ENCODE data around the gene STING1. TPM values are rescaled to one million over a fixed set of nuclear protein-coding genes. Genes with fewer than 3 reads are reported as not detected.

Gene STING1
- total and polyA plus RNA-seq, 8 donors: 3.1 to 19.7 (median 8.6) TPM

- no peaks in the 10 kb centered on the region for H3K9me3 ChIP-seq
- no peaks in the 10 kb centered on the region for H3K36me3 ChIP-seq
- H3K4me1 ChIP-seq: no peaks in the 10 kb centered on the region
- H3K27me3 ChIP-seq: no peaks in the 10 kb centered on the region
- no peak for TF ChIP-seq CTCF (IDR thresholded peaks at IDR 0.05)
- DNase-seq (no peak), FAIRE-seq (no peak), ATAC-seq (no peak)
- H3K27ac ChIP-seq: no peak overlapping the region
- intact Hi-C loops (cut with DNase I): no loop called here
- 69 to 70% methylated on average over 5 of the region's 5 CpGs for WGBS, 2 donors
- H3K4me3 ChIP-seq: no peak overlapping the region
Measured at GRCh38 chr5:139461698-139462097, 20.9 kb downstream of the STING1 start.

- Histone ChIP-seq H3K9me3 (no peaks in the 10 kb centered on the region), H3K4me3 (no peak overlapping the region), H3K27ac (no peak overlapping the region), H3K4me1 (no peaks in the 10 kb centered on the region), H3K36me3 (no peaks in the 10 kb centered on the region), H3K27me3 (no peaks in the 10 kb centered on the region)
- 77 to 79% methylated on average over 7 of the region's 7 CpGs for WGBS, 2 donors
- no peak for FAIRE-seq
- DNase-seq: no peak
- intact Hi-C loops (cut with DNase I): no loop called here
- no peak for TF ChIP-seq CTCF (IDR thresholded peaks at IDR 0.05)
- ATAC-seq: no peak
Measured at GRCh38 chr5:139461176-139461575, 21.4 kb downstream of the STING1 start.

GRCh38 chr5:139460455-139460854 is 22.1 kb downstream of the STING1 start:
- intact Hi-C loops (cut with DNase I): no loop called here
- TF ChIP-seq CTCF (IDR thresholded peaks at IDR 0.05): no peak

GRCh38 chr5:139459451-139459934 is 23.1 kb downstream of the STING1 start:
- ATAC-seq (peak in 3 of 4 donors; percentile 33 to 62 (median 45)), DNase-seq (no peak), FAIRE-seq (no peak)
- 66 to 68% methylated on average over 8 of the region's 8 CpGs for WGBS, 2 donors
- Histone ChIP-seq H3K27me3 (no peaks in the 10 kb centered on the region), H3K9me3 (no peaks in the 10 kb centered on the region), H3K4me3 (no peak overlapping the region), H3K36me3 (no peaks in the 10 kb centered on the region), H3K4me1 (no peaks in the 10 kb centered on the region), H3K27ac (peak overlapping the region in 2 of 4 donors; percentile 28 to 55)
- intact Hi-C loops (cut with DNase I): no loop called here
- TF ChIP-seq CTCF (IDR thresholded peaks at IDR 0.05): no peak

More at GRCh38 chr5:139460455-139460854, 22.1 kb downstream of the STING1 start:
- ATAC-seq: no peak
- Histone ChIP-seq H3K4me3 (no peak overlapping the region), H3K9me3 (no peaks in the 10 kb centered on the region), H3K27me3 (no peaks in the 10 kb centered on the region), H3K36me3 (no peaks in the 10 kb centered on the region), H3K4me1 (no peaks in the 10 kb centered on the region), H3K27ac (no peak overlapping the region)
- no peak for DNase-seq
- no peak for FAIRE-seq
- WGBS, 2 donors: 73 to 75% methylated on average over 1 of the region's 1 CpG

- peak overlapping the region in 2 of 4 donors; percentile 28 to 55 for H3K27ac ChIP-seq
- no peak for FAIRE-seq
- WGBS, 2 donors: 69 to 70% methylated on average over 8 of the region's 8 CpGs
- H3K4me1 ChIP-seq: no peaks in the 10 kb centered on the region
- ATAC-seq: peak in 3 of 4 donors; percentile 47 to 78 (median 72)
- H3K36me3 ChIP-seq: no peaks in the 10 kb centered on the region
- TF ChIP-seq CTCF (IDR thresholded peaks at IDR 0.05): no peak
- intact Hi-C loops (cut with DNase I): no loop called here
- no peak for DNase-seq
- no peak overlapping the region for H3K4me3 ChIP-seq
- no peaks in the 10 kb centered on the region for H3K27me3 ChIP-seq
- no peaks in the 10 kb centered on the region for H3K9me3 ChIP-seq
Measured at GRCh38 chr5:139458580-139459407, 23.8 kb downstream of the STING1 start.

All from pancreas (tissue), 10 donors.